Measurements from ENCODE around the gene CD177.
"Not testable (repeated sequence)": the region's sequence is repeated elsewhere in the genome, so short reads cannot be mapped to it uniquely, and the experiment has no call there.

CD177 gene

DNA sequence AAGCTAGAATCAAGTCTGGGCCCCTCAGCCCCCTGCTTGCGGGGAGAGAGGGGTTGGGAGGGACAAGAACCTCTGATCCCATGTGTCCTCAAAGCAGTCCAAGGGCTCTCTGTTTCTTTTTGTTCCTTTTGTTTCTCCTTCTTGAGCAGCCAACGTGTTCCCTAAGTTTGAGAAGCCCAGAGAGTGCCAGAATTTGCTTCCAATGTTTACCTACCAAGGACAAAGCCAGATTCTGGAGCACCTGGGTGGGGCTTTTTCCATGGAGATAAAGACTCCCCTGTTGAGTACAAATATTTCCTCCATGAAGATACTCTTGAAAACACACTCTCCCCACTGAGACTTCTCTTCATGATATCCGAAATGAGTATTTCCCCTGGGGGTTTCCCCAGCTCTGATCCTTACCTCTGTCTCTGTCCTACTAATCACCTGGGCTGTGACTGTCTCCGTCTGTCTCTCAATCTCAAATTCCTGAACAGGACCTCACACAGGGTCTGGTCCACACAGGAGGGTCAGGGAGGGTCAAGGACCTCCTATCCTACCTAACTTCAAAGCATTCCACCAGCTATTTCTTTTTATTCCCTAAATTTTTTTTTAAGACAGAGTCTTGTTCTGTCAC is 27.4 kb downstream of the CD177 start:
- DNase-seq, result no peak

DNA sequence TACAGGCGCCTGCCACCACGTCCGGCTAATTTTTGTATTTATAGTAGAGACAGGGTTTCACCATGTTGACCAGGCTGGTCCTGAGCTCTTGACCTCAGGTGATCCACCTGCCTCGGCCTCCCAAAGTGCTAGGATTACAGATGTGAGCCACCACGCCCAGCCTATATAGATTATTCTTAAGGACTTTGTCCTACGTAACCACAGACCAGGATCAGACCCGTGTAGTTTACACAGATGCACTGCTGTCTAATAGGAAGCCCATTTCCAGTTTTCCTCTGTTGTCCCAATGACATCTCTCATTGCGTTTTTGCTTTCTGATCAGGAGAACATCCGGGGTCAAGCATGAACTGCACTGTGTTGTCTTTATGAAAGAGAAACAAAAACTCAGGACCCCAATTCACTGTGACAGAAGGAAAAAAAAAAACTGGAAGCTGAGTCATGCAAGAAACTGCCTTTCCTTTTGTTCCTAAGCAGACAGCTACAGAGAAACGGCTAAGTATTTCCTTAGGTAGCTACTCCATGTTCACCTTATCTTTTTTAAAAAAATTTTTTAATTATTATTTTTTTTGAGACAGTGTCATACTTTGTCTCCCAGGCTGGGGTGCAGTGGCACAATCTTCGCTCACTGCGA is 29.2 kb downstream of the CD177 start:
- DNase-seq, result not testable (repeated sequence)

DNA sequence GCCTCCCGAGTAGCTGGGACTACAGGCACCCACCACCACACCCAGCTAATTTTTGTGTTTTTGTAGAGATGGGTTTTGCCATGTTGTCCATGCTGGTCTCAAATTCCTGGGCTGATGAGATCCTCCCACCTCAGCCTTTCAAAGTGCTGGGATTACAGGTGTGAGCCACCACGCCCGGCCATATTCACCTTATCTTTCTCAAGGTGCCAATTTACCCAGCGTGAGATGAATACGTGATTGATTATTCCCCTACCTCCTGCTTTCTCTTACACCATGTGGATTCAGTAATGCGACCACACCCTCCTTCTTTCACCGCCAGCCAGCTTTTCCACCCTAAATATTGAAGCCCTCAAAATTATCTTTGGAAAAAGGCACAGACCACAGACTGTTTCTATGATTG is 29.8 kb downstream of the CD177 start:
- DNase-seq, result not testable (repeated sequence)

DNA sequence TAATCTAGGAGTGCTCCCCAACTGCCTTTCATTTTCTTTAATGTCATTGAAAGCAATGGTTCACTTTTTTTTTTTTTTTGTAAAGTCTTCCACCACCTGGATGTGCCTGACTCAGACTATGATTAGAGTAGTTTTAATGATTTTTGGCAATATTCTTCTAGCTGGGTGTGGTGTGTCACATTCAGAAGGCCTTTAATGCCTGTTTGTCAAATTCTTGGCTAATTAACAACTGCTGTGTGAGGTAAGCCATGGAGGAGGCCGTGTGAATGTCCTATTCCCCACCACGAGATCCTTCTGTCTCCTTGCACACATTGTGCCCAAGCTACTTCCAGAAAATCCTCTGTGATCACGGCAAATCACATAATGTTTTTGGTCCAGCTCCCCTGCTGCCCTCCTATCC is 30.3 kb downstream of the CD177 start:
- DNase-seq, result not testable (repeated sequence)

DNA sequence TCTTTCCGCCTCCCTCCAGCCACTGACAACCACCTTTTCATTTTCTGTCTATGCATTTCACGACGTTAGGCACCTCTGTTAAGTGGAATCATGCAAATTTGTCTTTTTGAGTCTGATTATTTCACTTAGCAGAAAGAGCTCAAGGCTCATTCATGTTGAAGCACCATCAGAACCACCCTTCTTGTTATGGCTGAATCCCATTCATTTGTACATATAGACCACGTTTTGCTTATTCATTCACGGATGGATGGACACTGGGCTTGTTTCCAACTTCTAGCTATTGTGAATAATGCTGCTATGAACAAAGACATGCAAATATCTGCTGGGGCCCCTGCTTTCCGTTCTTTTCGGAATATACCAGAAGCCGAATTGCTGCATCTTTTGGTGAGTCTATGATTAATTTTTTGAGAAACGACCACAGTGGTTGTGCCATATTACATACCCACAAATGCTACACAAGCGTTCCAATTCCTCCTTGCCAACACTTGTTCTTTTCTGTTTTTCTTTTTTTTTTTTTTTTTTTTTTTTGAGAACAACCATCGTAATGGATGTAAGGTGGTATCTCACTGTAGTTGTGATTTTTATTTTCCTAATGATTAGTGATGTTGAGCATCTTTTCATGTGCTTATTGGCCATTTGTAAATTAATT is 37.5 kb downstream of the CD177 start:
- not testable (repeated sequence) for DNase-seq

DNA sequence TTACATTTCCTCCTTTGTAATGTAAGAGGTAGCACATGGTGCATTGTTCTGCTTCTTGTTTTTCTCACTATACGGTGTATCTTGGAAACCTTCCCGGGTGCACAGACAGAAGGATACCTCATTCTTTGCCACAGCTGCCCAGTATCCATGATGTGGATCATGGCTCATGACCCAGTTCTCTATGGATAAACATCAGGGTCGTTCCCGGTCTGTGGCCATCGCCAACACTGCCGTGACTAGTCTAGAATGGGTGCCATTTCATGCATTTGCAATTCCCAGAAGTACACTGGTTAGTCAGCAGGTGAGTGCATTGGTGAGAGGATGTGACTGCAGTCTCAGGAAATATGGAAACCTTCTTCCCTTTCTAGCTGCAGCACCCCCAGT is 38.1 kb downstream of the CD177 start:
- not testable (repeated sequence) for DNase-seq

DNA sequence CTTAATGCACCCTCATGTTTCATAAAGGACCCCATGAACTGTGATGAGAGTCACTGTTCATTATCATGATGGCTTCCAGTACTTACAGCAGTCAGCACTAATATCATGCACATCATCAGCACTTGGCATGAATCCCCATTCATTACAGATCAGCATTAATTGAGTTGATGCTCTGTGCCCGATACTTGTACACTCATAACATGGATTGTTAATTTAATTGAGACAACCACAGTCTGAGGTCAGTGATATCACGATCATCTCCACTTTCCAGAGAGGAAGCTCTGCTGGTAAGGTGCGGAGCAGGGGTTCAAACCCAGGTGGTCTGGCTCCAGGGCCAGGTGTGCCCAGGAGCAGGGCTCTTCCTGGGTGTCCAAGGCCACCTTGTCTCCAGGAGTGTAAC is 40.0 kb downstream of the CD177 start:
- not testable (repeated sequence) for DNase-seq

DNA sequence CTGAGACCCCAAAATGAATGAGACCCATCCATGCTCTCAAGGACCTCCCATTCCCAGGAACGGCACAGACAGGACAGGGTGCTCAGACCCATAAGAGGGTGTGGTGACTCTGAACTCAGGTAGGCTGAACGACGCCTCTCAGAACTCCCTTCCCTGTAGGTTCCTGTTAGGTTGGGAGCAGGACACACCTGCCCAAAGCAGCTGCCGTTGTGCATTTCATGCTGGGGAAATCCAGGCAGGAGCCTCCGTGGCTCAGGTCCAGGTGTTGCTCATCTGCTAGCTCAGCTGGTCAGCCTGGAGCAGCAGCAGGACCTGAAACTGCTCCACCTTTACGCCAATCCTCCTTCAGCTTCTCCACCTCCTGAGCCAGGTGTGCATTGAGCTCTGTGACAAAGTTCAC is 42.1 kb downstream of the CD177 start:
- DNase-seq, result no peak

DNA sequence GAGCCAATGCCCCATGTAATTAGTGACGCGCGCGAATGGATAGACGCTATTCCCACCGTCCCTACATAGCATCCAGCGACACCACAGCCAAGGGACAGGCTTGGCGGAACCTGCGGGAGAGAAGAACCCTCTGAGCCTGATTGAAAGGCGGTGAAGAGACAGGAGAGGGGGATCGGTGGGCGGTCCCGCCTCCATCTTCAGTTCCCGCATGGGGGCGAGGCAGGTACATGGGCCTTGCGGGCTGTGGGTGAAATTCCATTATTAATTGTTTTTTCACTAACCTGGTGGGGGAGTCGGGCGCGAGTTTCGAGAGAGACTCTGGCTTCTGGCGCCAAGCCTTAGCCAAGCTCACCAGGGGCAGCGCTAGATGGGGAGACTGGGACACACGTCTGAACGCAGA is 52.8 kb downstream of the CD177 start:
- DNase-seq, result no peak

DNA sequence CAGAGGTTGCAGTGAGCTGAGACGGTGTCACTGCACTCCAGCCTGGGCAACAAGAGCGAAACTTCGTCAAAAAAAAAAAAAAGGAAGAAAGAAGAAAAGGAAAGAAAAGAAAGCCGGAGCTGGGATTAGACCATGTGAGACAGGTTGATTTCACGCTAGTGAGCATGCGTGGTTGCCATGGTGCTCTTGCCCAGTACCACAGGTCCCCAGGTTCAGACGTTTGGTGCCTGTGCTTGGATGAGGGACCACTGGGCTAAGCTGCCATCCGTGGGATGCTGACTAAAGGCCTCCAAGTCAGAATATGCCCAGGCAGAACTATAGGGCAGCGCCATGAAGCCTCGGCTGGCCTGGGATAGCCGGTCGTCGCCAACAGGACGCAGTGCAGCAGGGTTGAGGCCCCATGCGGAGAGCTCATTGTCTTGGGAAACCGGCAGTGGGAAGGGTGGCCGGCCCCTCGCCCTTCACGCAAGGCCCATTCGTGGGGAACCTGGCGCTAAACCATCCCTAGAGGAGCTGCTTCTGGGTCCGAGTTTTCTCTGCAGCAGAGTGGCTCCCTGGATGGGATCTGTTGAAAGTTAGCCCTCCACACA is 54.0 kb downstream of the CD177 start:
- no peak for DNase-seq

DNA sequence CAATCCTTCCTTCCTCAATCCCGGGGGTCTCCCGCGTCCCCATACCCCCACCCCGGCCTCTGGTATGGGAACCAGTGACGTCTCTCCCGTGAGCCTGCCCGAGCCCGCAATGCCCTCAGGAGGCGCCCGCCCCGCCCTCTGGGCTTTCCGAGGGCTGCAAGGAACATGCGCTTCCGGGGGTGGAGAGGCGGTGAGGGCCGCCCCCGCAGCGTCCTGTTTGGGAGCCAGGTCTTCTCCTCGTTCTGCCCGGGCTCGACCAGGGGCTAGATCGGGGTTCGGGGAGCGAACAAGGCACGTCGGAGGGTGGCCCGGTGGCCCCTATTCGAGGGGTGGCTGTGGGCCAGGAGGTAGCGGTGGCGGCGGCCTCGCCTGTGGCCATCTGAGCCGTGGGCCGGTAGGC is 54.6 kb downstream of the CD177 start:
- no peak for DNase-seq

DNA sequence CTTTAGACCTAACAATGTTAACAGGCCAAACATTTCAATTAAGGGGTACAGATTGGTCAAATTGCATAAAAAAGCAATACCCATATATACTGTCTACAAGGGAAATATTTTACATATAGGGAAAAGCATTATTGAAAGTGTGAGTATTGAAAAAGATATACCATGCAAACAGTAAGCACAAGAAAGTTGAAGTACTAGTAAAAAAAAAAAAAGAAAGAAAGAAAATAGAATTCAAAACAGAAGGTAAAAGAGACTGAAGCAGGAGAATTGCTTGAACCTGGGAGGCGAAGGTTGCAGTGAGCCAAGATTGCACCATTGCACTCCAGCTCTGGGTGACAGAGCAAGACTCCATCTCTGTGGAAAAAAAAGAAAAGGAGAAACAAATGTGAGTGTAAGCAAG is 55.9 kb downstream of the CD177 start:
- DNase-seq, result no peak

DNA sequence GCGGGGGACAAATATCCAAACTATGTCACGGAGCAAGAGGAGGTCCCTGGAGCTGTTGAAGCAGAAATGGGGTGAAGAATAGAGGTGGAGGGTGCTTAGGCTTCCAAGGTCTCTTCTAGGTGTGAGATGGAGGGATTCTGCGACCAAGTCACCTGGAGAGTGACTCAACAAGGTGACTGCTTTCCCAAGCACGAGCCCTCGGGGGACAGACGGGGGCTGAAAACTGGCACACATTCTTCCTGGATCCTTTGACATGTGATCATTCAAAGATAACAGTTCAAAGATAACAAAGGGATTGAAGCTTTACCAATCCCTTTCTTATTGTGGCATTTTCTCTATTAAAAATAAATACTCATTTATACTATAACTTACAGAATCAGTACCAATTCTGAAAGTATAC is 59.0 kb downstream of the CD177 start:
- no peak for DNase-seq
